Measurements from ENCODE around the gene PIGZ.

PIGZ gene

DNA sequence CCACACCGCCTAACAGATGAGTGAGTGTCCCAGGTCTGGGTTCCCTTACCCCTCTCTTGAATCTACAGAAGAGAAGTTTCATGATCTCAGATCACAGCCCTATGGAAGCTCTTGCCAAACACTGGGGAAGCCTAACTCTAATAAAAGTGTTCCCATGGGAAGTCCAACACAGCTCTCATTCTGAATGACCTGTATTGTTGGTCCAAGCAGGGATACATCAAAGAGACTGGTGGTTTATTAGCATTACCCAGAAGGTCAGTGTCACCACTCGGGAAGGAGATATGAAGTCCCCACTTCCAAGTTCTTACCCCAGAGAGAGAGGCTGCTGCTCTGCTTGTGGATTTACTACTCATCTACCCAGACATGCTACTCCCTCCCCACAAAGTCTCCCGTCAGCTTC, 17.3 kb downstream of the PIGZ start:
- TF ChIP-seq, protein P1, sequence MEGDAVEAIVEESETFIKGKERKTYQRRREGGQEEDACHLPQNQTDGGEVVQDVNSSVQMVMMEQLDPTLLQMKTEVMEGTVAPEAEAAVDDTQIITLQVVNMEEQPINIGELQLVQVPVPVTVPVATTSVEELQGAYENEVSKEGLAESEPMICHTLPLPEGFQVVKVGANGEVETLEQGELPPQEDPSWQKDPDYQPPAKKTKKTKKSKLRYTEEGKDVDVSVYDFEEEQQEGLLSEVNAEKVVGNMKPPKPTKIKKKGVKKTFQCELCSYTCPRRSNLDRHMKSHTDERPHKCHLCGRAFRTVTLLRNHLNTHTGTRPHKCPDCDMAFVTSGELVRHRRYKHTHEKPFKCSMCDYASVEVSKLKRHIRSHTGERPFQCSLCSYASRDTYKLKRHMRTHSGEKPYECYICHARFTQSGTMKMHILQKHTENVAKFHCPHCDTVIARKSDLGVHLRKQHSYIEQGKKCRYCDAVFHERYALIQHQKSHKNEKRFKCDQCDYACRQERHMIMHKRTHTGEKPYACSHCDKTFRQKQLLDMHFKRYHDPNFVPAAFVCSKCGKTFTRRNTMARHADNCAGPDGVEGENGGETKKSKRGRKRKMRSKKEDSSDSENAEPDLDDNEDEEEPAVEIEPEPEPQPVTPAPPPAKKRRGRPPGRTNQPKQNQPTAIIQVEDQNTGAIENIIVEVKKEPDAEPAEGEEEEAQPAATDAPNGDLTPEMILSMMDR (IDR thresholded peaks at IDR 0.05; ENCODE audit: low read depth, low read length, missing control alignments) = no peak
- Histone ChIP-seq H3K27ac (no peak overlapping the region), H3K36me3 (replicated peaks) (no peaks in the 10 kb centered on the region), H3K27me3 (replicated peaks) (no peaks in the 10 kb centered on the region), H3K4me3 (ENCODE audit: low read depth, low read length) (no peak overlapping the region)
- no peak for DNase-seq
- in situ Hi-C loops (cut with HindIII; ENCODE audit: low pct_ligation_motif_present, low sequenced_read_pairs) = no loop called here

GRCh38 chr3:196949750-196950149, 18.9 kb downstream of the PIGZ start:
- no peaks in the 10 kb centered on the region for H3K27me3 ChIP-seq (replicated peaks)
- DNase-seq = no peak
- TF ChIP-seq, protein P1 (IDR thresholded peaks at IDR 0.05; ENCODE audit: low read depth, low read length, missing control alignments) = no peak
- no peak overlapping the region for H3K27ac ChIP-seq
- in situ Hi-C loops (cut with HindIII; ENCODE audit: low pct_ligation_motif_present, low sequenced_read_pairs) = no loop called here
- no peak overlapping the region for H3K4me3 ChIP-seq (ENCODE audit: low read depth, low read length)
- H3K36me3 ChIP-seq (replicated peaks) = no peaks in the 10 kb centered on the region

DNA sequence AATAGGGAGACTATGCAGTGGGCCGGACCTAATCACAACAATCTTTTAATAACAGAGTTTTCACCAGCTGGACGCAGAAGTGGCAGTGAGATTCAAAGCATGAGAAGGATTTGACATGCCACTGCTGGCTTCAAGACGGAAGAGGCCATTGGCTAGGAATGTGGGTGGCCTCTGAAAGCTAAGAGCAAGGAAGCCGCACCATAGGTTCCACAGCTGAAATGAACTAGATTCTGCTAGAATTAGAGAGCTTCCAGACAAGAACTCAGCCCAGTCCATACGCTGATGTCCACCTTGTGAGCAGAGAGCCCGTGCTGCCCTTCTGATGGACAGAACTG, 19.4 kb downstream of the PIGZ start:
- in situ Hi-C loops (cut with HindIII; ENCODE audit: low pct_ligation_motif_present, low sequenced_read_pairs) = no loop called here
- TF ChIP-seq, protein P1 (IDR thresholded peaks at IDR 0.05; ENCODE audit: low read depth, low read length, missing control alignments) = no peak
- no peaks in the 10 kb centered on the region for H3K27me3 ChIP-seq (replicated peaks)
- DNase-seq = no peak
- peaks cover 2% of the 10 kb centered on the region for H3K36me3 ChIP-seq (replicated peaks)
- H3K27ac ChIP-seq = no peak overlapping the region
- H3K4me3 ChIP-seq (ENCODE audit: low read depth, low read length) = no peak overlapping the region

DNA sequence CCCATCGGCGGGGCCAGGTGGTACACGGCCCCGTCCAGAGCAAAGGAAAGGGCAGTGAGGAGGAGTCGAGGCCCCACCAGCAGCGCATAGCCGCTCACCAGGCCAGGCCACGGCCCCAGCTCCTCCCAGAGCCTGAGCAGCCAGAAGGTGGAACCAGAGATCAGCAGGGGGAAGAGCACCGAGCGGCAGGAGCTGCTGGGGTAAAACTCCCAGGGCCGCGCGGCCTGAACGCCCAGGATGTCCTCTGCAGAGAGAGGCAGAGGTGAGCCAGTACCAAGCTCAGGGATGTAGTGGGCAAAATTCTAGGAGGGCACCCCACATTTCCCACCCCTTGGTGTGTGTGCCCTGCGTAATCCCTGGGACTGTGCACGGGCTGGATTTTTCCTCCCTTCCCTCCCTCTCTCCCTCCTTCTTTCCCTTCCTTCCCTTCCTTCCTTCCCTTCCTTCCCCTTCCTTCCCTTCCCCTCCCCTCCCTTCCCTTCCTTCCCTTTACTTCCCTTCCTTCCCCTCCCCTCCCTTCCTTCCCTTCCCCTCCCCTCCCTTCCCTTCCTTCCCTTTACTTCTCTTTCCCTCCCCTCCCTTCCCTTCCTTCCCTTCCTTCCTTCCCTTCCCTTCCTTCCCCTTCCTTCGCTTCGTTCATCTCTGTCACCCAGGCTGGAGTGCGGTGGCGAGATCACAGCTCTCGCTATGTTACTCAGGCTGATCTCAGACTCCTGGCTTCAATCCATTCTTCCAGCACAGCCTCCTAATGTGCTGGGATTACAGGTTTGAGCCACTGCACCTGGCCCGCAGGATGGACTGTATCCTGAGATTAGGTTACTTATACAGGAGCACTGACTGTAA, 20.0 kb downstream of the PIGZ start:
- in situ Hi-C loops (cut with HindIII; ENCODE audit: low pct_ligation_motif_present, low sequenced_read_pairs) = no loop called here
- H3K4me3 ChIP-seq (ENCODE audit: low read depth, low read length) = no peak overlapping the region
- H3K36me3 ChIP-seq (replicated peaks) = peaks cover 3% of the 10 kb centered on the region
- H3K27me3 ChIP-seq (replicated peaks) = no peaks in the 10 kb centered on the region
- TF ChIP-seq, protein P1 (IDR thresholded peaks at IDR 0.05; ENCODE audit: low read depth, low read length, missing control alignments) = peak; percentile 54
- DNase-seq = no peak
- H3K27ac ChIP-seq = no peak overlapping the region

- Histone ChIP-seq H3K4me3 (ENCODE audit: low read depth, low read length) (no peak overlapping the region), H3K27ac (no peak overlapping the region), H3K36me3 (replicated peaks) (peaks cover 3% of the 10 kb centered on the region), H3K27me3 (replicated peaks) (no peaks in the 10 kb centered on the region)
- TF ChIP-seq, protein P1 (IDR thresholded peaks at IDR 0.05; ENCODE audit: low read depth, low read length, missing control alignments) = no peak
- no peak for DNase-seq
- in situ Hi-C loops (cut with HindIII; ENCODE audit: low pct_ligation_motif_present, low sequenced_read_pairs) = no loop called here
Measured at GRCh38 chr3:196947860-196948441, 20.7 kb downstream of the PIGZ start.
